Cardiac muscle cell (in vitro differentiated cells and primary cell): ENCODE data around the gene SFRP5. TPM values are rescaled to one million over a fixed set of nuclear protein-coding genes. Genes with fewer than 3 reads are reported as not detected.
A peak's percentile ranks its signal among the peaks of the same experiment; 100 is the strongest.

Experiments
- DNase-seq, 2 donors: peaks; one replicate each; pipeline versions ENCODE4 v3.0.0 to v3.0.0-alpha.2; 2010 to 2017; ENCODE audit warnings: low read depth in 1 of 2, low spot score in 1 of 2
- H3K27ac ChIP-seq: fragments of 200-600 bp; sonication (generic); 2 replicates; pipeline ENCODE4 v1.5.1; 2016
- H3K27me3 ChIP-seq: fragments of 200-600 bp; sonication (generic); 2 replicates; pipeline ENCODE4 v1.6.0; 2016; ENCODE audit warnings: control low read depth
- H3K36me3 ChIP-seq: fragments of 200-600 bp; sonication (generic); 2 replicates; pipeline ENCODE4 v1.5.1; 2016; ENCODE audit warnings: control low read depth
- H3K4me1 ChIP-seq: fragments of 200-600 bp; sonication (generic); 2 replicates; pipeline ENCODE4 v1.8.1; 2017; ENCODE audit warnings: low read depth, mild to moderate bottlenecking, mixed run types
- H3K4me3 ChIP-seq: fragments of 200-600 bp; sonication (generic); 2 replicates; pipeline ENCODE4 v1.5.1; 2016; ENCODE audit warnings: mild to moderate bottlenecking
- H3K9me3 ChIP-seq: fragments of 200-600 bp; sonication (generic); 2 replicates; pipeline ENCODE4 v1.5.1; 2017; ENCODE audit warnings: low read depth, mild to moderate bottlenecking, control low read depth
- CTCF ChIP-seq: IDR thresholded peaks from 2 replicates; pipeline ENCODE4 v1.5.1; 2012; ENCODE audit warnings: low read depth, mild to moderate bottlenecking, low read length
- polyA plus RNA-seq: library from polyadenylated mRNA; unstranded; fragments of >200 nt; fragmentation: Nextera tagmentation; extraction: Ambion mirVana; gene quantifications from 2 replicates; pipeline ENCODE4 v1.2.1, GENCODE V29; 2016
- total RNA-seq: library from RNA; depleted of rRNA; stranded (reverse); fragments of >200 nt; gene quantifications from 2 replicates; pipeline ENCODE4 v1.2.3, GENCODE V29; 2016

The SFRP5 gene
- total and polyA plus RNA-seq, 2 experiments from 2014 or later: 23.7 to 38.2 TPM

- Histone ChIP-seq H3K27me3 (no peaks in the 10 kb centered on the region), H3K4me3 (no peak overlapping the region), H3K4me1 (peaks cover 26% of the 10 kb centered on the region), H3K27ac (no peak overlapping the region), H3K9me3 (no peaks in the 10 kb centered on the region), H3K36me3 (no peaks in the 10 kb centered on the region)
- no peak for TF ChIP-seq CTCF
- no peak for DNase-seq
Observed at GRCh38 chr10:97779975-97780374, 8.2 kb upstream of the SFRP5 start.

DNA sequence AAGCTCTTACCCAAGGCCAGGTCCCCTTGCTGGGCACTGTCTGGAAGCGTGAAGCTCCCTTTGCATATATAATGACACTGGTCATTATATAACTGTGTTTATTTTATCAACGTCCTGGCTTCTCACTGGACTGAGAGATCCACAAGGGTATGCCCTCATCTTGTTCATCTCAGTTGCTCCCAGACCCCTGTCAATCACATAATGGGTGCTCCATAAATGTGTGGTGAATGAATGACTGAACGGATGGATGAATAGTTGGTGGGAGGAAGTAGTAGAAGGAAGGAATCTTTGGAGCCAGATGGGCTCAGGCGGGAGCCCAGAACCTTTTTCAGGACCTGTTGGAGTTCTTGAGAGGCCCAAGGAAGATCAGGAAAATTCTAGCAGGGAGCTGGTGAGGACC is 7.7 kb upstream of the SFRP5 start:
- no peaks in the 10 kb centered on the region for H3K36me3 ChIP-seq
- H3K4me3 ChIP-seq: no peak overlapping the region
- no peak for DNase-seq
- H3K4me1 ChIP-seq: peaks cover 26% of the 10 kb centered on the region
- no peak for TF ChIP-seq CTCF
- H3K9me3 ChIP-seq: no peaks in the 10 kb centered on the region
- H3K27me3 ChIP-seq: no peaks in the 10 kb centered on the region
- no peak overlapping the region for H3K27ac ChIP-seq

GRCh38 chr10:97778452-97779302 is 6.9 kb upstream of the SFRP5 start:
- Histone ChIP-seq H3K36me3 (no peaks in the 10 kb centered on the region), H3K27me3 (no peaks in the 10 kb centered on the region), H3K9me3 (no peaks in the 10 kb centered on the region), H3K4me1 (peaks cover 26% of the 10 kb centered on the region), H3K27ac (peak overlapping the region; percentile 12), H3K4me3 (no peak overlapping the region)
- no peak for DNase-seq
- TF ChIP-seq CTCF: no peak

DNA sequence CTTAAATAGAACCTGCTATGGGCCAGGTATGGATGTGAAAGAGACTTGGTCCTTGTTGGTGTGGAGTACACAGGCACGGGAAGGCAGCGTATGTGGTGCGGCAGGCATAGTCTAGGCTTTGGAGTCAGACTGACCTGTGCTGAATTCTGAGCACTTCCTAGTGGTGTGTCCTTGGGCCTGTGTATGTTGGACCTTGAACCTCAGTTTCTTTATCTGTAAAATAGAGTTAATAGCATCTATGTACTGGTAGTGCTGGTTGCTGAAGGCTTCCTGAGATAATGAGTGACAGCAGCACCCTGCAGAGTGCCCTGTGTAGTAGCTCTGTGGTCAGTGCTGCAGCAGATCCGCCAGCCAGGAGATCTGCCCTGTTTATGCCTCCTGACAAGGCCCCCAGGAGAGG is 5.3 kb upstream of the SFRP5 start:
- no peak for DNase-seq
- no peaks in the 10 kb centered on the region for H3K27me3 ChIP-seq
- no peaks in the 10 kb centered on the region for H3K36me3 ChIP-seq
- no peak overlapping the region for H3K27ac ChIP-seq
- TF ChIP-seq CTCF: no peak
- H3K4me1 ChIP-seq: peaks cover 21% of the 10 kb centered on the region
- no peaks in the 10 kb centered on the region for H3K9me3 ChIP-seq
- no peak overlapping the region for H3K4me3 ChIP-seq

DNA sequence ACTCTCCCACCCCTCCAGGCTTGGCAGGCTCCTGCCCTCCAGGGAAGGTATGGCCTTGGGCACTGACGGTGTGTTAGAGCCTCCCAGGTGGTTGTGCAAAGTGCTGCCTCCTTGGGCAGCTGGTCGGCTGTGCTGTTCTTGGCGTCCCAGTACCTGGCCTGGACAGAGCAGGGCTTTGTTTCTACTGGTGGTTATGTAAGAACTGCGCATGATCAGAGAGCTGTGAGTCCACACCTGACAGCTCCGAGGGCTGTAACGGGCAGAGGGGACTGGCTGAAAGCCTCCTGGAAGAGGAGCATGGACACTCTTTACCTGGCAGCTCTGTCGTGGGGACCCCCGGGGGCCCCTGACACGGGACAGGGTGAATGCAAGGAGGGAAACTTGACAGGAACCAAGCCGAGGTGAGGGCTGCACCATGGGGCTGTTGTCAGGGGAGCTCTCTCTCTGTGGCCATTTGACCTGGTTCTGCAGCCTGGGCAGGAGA is 3.1 kb upstream of the SFRP5 start:
- Histone ChIP-seq H3K4me3 (no peak overlapping the region), H3K4me1 (peaks cover 8% of the 10 kb centered on the region), H3K9me3 (no peaks in the 10 kb centered on the region), H3K27me3 (peaks cover 16% of the 10 kb centered on the region), H3K27ac (no peak overlapping the region), H3K36me3 (no peaks in the 10 kb centered on the region)
- no peak for TF ChIP-seq CTCF
- no peak for DNase-seq
